GM21367 (cell line): ENCODE results near the gene CECR2.

Experiments used
- ATAC-seq: cut with Tn5 transposase; IDR thresholded peaks from one replicate; pipeline ENCODE4 v1.9.1; 2021; ENCODE audit not compliant: unreplicated experiment

CECR2 gene

GRCh38 chr22:17369439-17370025 lies at the start of gene CECR2:
TSS of gene CECR2 (plus strand) at chr22:17369460. CDS start at chr22:17369784, 324 bp downstream.
- ATAC-seq = no peak

GRCh38 chr22:17319546-17319945 lies 49.7 kb upstream of the CECR2 start:
- ATAC-seq = no peak

GRCh38 chr22:17322511-17322910 lies 46.7 kb upstream of the CECR2 start:
- no peak for ATAC-seq

GRCh38 chr22:17331690-17332089 lies 37.6 kb upstream of the CECR2 start:
- no peak for ATAC-seq

GRCh38 chr22:17332109-17332800 lies 37.0 kb upstream of the CECR2 start:
- no peak for ATAC-seq

GRCh38 chr22:17334059-17334458 lies 35.2 kb upstream of the CECR2 start:
- no peak for ATAC-seq

- no peak for ATAC-seq
These were observed 34.3 kb upstream of the CECR2 start for GRCh38 chr22:17334983-17335382.

- ATAC-seq = no peak
These were observed 33.2 kb upstream of the CECR2 start for GRCh38 chr22:17336061-17336460.

GRCh38 chr22:17337639-17338038 lies 31.6 kb upstream of the CECR2 start:
- ATAC-seq = no peak

- no peak for ATAC-seq
These were observed 30.1 kb upstream of the CECR2 start for GRCh38 chr22:17339095-17339693.

- no peak for ATAC-seq
These were observed 26.9 kb upstream of the CECR2 start for GRCh38 chr22:17342361-17342760.

GRCh38 chr22:17343766-17344165 lies 25.5 kb upstream of the CECR2 start:
- ATAC-seq = no peak

GRCh38 chr22:17346578-17346977 lies 22.7 kb upstream of the CECR2 start:
- ATAC-seq = no peak

GRCh38 chr22:17347724-17348123 lies 21.5 kb upstream of the CECR2 start:
- ATAC-seq = no peak

GRCh38 chr22:17348464-17349103 lies 20.7 kb upstream of the CECR2 start:
- ATAC-seq = no peak

- no peak for ATAC-seq
These were observed 20.1 kb upstream of the CECR2 start for GRCh38 chr22:17349172-17349571.

GRCh38 chr22:17350292-17350691 lies 19.0 kb upstream of the CECR2 start:
- no peak for ATAC-seq

- no peak for ATAC-seq
These were observed 16.5 kb upstream of the CECR2 start for GRCh38 chr22:17352798-17353197.

GRCh38 chr22:17357688-17358087 lies 11.6 kb upstream of the CECR2 start:
- no peak for ATAC-seq

- ATAC-seq = no peak
These were observed 10.8 kb upstream of the CECR2 start for GRCh38 chr22:17358415-17358814.

- no peak for ATAC-seq
These were observed 9.8 kb upstream of the CECR2 start for GRCh38 chr22:17359501-17359900.

GRCh38 chr22:17366329-17366728 lies 2.9 kb upstream of the CECR2 start:
- ATAC-seq = no peak
